Measurements from ENCODE around the gene SINHCAF.

DNA sequence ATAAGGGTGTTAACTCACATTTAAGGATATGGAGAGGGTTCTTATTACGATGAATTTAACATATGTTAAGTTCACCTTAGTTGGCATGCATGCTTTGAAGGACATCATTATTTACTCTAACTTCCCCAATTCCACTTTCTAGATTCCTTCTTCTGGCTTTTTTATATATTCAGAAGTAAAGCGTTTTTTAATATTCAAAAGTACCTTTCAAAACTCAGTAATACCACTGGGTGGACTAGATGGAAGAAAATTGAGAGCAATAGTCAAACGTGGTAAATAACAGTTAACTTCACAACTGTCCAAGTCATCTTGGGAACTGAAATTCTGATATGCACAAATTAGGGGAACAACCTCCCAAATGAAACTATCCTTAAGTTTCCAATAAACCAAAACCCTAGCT is 9.1 kb downstream of the SINHCAF start:
- TF ChIP-seq POLR2AphosphoS5 (IDR thresholded peaks at IDR 0.05; ENCODE audit: low read depth) (no peak), CTCF (IDR thresholded peaks at IDR 0.05; ENCODE audit: insufficient read depth, low read length) (no peak)
